ENCODE results near the gene CFAP99. TPM values are rescaled to one million over a fixed set of nuclear protein-coding genes. Genes with fewer than 3 reads are reported as not detected.
A peak's percentile ranks its signal among the peaks of the same experiment; 100 is the strongest.

CFAP99 gene
- total RNA-seq, 2 experiments from 2014 or later = 0.11 TPM; not detected in 1

- ATAC-seq (ENCODE audit: low read depth) (no peak), DNase-seq (no peak)
- Mint-ChIP-seq H3K4me3 (no peak overlapping the region), H3K4me1 (peaks cover 22% of the 10 kb centered on the region), H3K27me3 (peaks cover 15% of the 10 kb centered on the region), H3K9me3 (no peaks in the 10 kb centered on the region), H3K36me3 (no peaks in the 10 kb centered on the region), H3K27ac (no peak overlapping the region)
- POLR2A ChIA-PET = interaction anchor here (1.0 kb wide), 1 partner anchor 167 kb away, joined by 3 read pairs; the partner anchor contains the start of genes HAUS3 and POLN
Observed at GRCh38 chr4:2408976-2409375, 9.8 kb upstream of the CFAP99 start.

- Mint-ChIP-seq H3K4me3 (no peak overlapping the region), H3K27me3 (peaks cover 18% of the 10 kb centered on the region), H3K27ac (no peak overlapping the region), H3K36me3 (no peaks in the 10 kb centered on the region), H3K4me1 (peaks cover 26% of the 10 kb centered on the region), H3K9me3 (no peaks in the 10 kb centered on the region)
- POLR2A ChIA-PET = no interaction called here
- DNase-seq (no peak), ATAC-seq (ENCODE audit: low read depth) (no peak)
Observed at GRCh38 chr4:2409381-2409783, 9.4 kb upstream of the CFAP99 start.

GRCh38 chr4:2411786-2412510 is 6.8 kb upstream of the CFAP99 start:
- Mint-ChIP-seq H3K27me3 (peaks cover 39% of the 10 kb centered on the region), H3K9me3 (no peaks in the 10 kb centered on the region), H3K4me1 (peaks cover 34% of the 10 kb centered on the region), H3K36me3 (no peaks in the 10 kb centered on the region), H3K4me3 (peak overlapping the region; percentile 58), H3K27ac (peak overlapping the region; percentile 90)
- ATAC-seq (ENCODE audit: low read depth) (no peak), DNase-seq (no peak)
- POLR2A ChIA-PET = interaction anchor here (1.4 to 3.0 kb wide), 7 partner anchors 10 to 171 kb away, joined by 4 to 23 read pairs (median 13); partner anchors contain the start of genes HAUS3, MXD4, POLN and RNF4

GRCh38 chr4:2412534-2412884 is 6.2 kb upstream of the CFAP99 start:
- H3K4me3 Mint-ChIP-seq = peak overlapping the region; percentile 58
- DNase-seq = no peak
- peak overlapping the region; percentile 90 for H3K27ac Mint-ChIP-seq
- H3K36me3 Mint-ChIP-seq = no peaks in the 10 kb centered on the region
- POLR2A ChIA-PET = interaction anchor here (1.0 to 3.0 kb wide), 10 partner anchors 9 to 550 kb away, joined by 4 to 23 read pairs (median 8); partner anchors contain the start of genes HAUS3, MXD4, POLN and RNF4
- peaks cover 37% of the 10 kb centered on the region for H3K27me3 Mint-ChIP-seq
- H3K9me3 Mint-ChIP-seq = no peaks in the 10 kb centered on the region
- peaks cover 34% of the 10 kb centered on the region for H3K4me1 Mint-ChIP-seq
- ATAC-seq (ENCODE audit: low read depth) = peak; percentile 62

GRCh38 chr4:2412885-2413716 is 5.7 kb upstream of the CFAP99 start:
- Mint-ChIP-seq H3K4me3 (peak overlapping the region; percentile 58), H3K4me1 (peaks cover 34% of the 10 kb centered on the region), H3K36me3 (no peaks in the 10 kb centered on the region), H3K27me3 (peaks cover 42% of the 10 kb centered on the region), H3K9me3 (no peaks in the 10 kb centered on the region), H3K27ac (peak overlapping the region; percentile 90)
- peak; percentile 86 for DNase-seq
- peak; percentile 85 for ATAC-seq (ENCODE audit: low read depth)
- POLR2A ChIA-PET = interaction anchor here (0.8 to 3.0 kb wide), 11 partner anchors 8 to 549 kb away, joined by 3 to 23 read pairs (median 6); partner anchors contain the start of genes HAUS3, MXD4, POLN and RNF4

GRCh38 chr4:2413821-2414610 is 4.7 kb upstream of the CFAP99 start:
- Mint-ChIP-seq H3K4me1 (peaks cover 34% of the 10 kb centered on the region), H3K27ac (peak overlapping the region; percentile 90), H3K27me3 (peaks cover 42% of the 10 kb centered on the region), H3K36me3 (no peaks in the 10 kb centered on the region), H3K4me3 (peak overlapping the region; percentile 58), H3K9me3 (no peaks in the 10 kb centered on the region)
- POLR2A ChIA-PET = interaction anchor here (1.7 to 3.0 kb wide), 5 partner anchors 12 to 173 kb away, joined by 9 to 23 read pairs (median 13); partner anchors contain the start of genes HAUS3, MXD4, POLN and RNF4
- no peak for ATAC-seq (ENCODE audit: low read depth)
- no peak for DNase-seq

- H3K4me1 Mint-ChIP-seq = peaks cover 41% of the 10 kb centered on the region
- no peak overlapping the region for H3K4me3 Mint-ChIP-seq
- DNase-seq (no peak), ATAC-seq (ENCODE audit: low read depth) (no peak)
- POLR2A ChIA-PET = interaction anchor here (0.7 to 1.0 kb wide), 4 partner anchors 53 to 153 kb away, joined by 3 to 4 read pairs (median 3); partner anchors contain the start of genes FAM193A, MXD4 and RNF4
- no peak overlapping the region for H3K27ac Mint-ChIP-seq
- no peaks in the 10 kb centered on the region for H3K36me3 Mint-ChIP-seq
- H3K27me3 Mint-ChIP-seq = peaks cover 54% of the 10 kb centered on the region
- no peaks in the 10 kb centered on the region for H3K9me3 Mint-ChIP-seq
Observed at GRCh38 chr4:2415213-2415612, 3.5 kb upstream of the CFAP99 start.

GRCh38 chr4:2415881-2416563 is 2.7 kb upstream of the CFAP99 start:
- DNase-seq (no peak), ATAC-seq (ENCODE audit: low read depth) (no peak)
- H3K27ac Mint-ChIP-seq = no peak overlapping the region
- peaks cover 39% of the 10 kb centered on the region for H3K4me1 Mint-ChIP-seq
- peaks cover 58% of the 10 kb centered on the region for H3K27me3 Mint-ChIP-seq
- no peaks in the 10 kb centered on the region for H3K9me3 Mint-ChIP-seq
- POLR2A ChIA-PET = interaction anchor here (0.8 to 1.0 kb wide), 2 partner anchors 134 to 154 kb away, joined by 3 read pairs; partner anchors contain the start of gene MXD4
- H3K4me3 Mint-ChIP-seq = peak overlapping the region; percentile 12
- no peaks in the 10 kb centered on the region for H3K36me3 Mint-ChIP-seq

GRCh38 chr4:2416564-2417225 is 2.1 kb upstream of the CFAP99 start:
- Mint-ChIP-seq H3K4me1 (peaks cover 37% of the 10 kb centered on the region), H3K27ac (no peak overlapping the region), H3K27me3 (peaks cover 60% of the 10 kb centered on the region), H3K36me3 (no peaks in the 10 kb centered on the region), H3K9me3 (no peaks in the 10 kb centered on the region), H3K4me3 (peak overlapping the region; percentile 12)
- ATAC-seq (ENCODE audit: low read depth) = no peak
- DNase-seq = no peak
- POLR2A ChIA-PET = no interaction called here

- H3K27me3 Mint-ChIP-seq = peaks cover 66% of the 10 kb centered on the region
- ATAC-seq (ENCODE audit: low read depth) (no peak), DNase-seq (peak; percentile 51)
- H3K9me3 Mint-ChIP-seq = no peaks in the 10 kb centered on the region
- peak overlapping the region; percentile 81 for H3K4me3 Mint-ChIP-seq
- no peaks in the 10 kb centered on the region for H3K36me3 Mint-ChIP-seq
- H3K27ac Mint-ChIP-seq = no peak overlapping the region
- peaks cover 34% of the 10 kb centered on the region for H3K4me1 Mint-ChIP-seq
- POLR2A ChIA-PET = no interaction called here
Observed at GRCh38 chr4:2417226-2417764, 1.5 kb upstream of the CFAP99 start.

GRCh38 chr4:2417765-2418649 is 748 bp upstream of the CFAP99 start, which contains the start of gene ZFYVE28:
Gene ZFYVE28, minus strand, starts transcription at chr4:2418645. Its CDS starts 322 bp downstream, at chr4:2418323.
- H3K4me3 Mint-ChIP-seq = peak within 1 kb of the TSS; percentile 83
- POLR2A ChIA-PET = interaction anchor here (1.2 kb wide), 1 partner anchor 118 kb away, joined by 3 read pairs; the partner anchor contains the start of gene FAM193A
- no peak for ATAC-seq (ENCODE audit: low read depth)
- peak within 1 kb of the TSS; percentile 43 for H3K27ac Mint-ChIP-seq
- peaks cover 71% of the 10 kb centered on the region for H3K27me3 Mint-ChIP-seq
- DNase-seq = no peak
- no peaks in the 10 kb centered on the region for H3K9me3 Mint-ChIP-seq
- no peaks in the 10 kb centered on the region for H3K36me3 Mint-ChIP-seq
- H3K4me1 Mint-ChIP-seq = peaks cover 29% of the 10 kb centered on the region
